Right hindlimb (tissue), 1 donor: Measurements from ENCODE around the gene PBX2.
"Not testable (repeated sequence)": the region's sequence is repeated elsewhere in the genome, so short reads cannot be mapped to it uniquely, and the experiment has no call there.

Experiments used
- DNase-seq: peaks from one replicate; pipeline ENCODE4 v3.0.0-alpha.2; 2018

PBX2 gene

DNA sequence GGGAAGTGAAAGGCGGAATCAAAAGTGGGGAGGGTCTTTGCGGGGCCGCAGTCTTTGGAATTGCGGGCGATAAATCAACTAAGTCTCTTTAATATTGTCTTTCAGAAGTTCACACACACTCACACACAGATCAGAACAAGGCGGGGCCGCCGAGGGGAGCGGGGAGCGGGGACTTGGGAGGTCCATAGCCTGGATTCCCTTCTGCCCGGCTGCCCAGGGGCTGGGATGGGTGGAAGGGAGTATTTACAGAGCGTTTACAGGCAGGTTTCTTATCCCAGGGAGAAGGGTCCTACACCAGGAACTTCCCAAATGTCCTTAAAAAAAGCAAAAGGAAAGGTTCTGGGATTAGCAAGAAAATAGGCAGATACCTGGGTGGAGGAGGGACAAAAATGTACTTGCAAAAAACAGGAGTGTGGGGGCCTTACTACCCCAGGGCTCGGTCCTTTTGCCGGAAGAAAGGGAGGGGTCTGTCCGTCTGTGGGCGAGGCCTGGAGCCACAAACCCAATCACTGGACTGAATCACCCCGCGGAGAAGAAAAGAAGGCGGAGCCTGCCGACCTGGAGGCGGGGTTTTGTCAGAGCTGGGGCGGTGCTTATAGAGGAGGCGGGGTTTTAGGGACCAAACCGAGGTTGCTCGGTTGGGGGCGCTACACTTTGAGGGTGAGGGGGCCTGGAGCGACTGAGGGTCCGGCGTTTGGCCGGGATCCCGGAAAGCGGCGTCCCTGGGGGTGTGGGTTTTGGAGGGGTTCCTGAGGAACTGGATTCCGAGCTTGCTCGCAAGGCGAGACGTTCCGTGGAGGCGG, 41.5 kb downstream of the PBX2 start:
- DNase-seq: peak; percentile 81

DNA sequence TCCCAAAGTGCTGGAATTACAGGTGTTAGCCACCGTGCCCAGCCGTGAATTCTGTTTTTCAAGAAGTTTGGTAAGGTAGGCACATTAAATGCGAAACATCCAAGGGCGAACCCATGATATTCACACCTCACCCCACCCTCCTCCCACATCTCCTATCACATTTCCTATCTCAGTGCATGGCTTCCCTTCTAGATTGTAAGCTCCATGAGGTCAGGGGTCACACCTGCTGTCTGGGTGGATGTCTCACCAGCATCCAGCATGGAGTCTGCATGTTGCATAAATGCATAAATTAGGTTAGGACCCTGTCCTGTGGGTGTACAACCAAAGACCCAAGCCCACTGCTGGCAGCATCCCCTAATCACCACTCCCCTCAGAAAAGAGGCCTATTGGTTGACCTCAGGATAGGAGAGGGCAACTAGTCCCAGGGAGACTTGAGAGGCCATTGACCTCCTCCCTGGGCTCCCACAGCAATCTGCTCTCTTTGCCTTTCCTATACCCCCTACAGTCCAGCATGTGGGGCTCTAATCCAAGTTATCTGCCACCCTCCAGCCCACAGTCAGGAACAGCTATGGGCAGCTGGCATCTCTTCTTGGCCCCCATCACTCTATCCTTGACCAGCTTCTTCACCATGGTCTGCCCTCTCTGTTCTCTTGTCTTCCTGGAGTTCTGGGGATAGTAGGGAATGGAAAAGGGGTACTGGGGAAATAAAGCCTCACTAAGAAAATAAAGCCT, 42.4 kb downstream of the PBX2 start:
- DNase-seq: no peak

DNA sequence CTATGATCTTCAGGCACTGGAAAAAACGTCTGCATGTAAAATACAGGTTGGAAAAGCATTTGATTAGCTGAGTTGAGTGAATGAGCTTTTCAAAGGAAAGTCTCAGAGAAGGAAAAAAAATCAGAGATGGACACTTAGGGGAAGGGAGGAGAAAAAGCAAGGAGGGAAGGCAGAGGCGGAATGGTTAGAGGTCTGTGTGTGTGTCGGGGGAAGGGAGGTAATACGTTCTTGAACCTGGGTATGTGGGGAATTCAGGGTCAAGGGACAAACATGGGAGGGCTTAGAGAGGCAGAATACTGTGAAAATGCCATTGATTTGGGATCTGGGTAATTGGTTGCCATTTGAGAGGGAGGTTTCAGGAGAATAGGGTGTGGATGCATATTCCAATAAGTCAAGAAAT, 43.3 kb downstream of the PBX2 start:
- DNase-seq: no peak

DNA sequence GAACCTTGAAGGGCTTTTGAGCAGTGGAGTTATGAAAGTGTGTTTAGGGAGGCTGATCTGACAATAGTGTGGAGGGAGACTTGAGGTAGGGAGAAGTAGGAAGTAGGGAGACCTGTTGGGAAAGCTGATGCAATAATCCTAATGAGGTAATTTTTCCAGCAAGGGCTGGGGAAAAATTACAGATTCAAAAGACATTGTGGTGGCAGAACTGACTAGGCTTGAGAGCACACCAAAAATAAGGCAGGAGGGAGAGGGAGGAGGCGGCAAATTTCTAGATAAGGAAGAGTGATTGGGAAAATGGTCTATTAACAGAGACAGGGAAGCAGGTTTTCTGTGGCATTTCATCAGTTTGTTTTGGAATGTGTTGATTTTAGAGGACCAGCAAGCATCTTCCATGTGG, 43.7 kb downstream of the PBX2 start:
- DNase-seq: no peak

DNA sequence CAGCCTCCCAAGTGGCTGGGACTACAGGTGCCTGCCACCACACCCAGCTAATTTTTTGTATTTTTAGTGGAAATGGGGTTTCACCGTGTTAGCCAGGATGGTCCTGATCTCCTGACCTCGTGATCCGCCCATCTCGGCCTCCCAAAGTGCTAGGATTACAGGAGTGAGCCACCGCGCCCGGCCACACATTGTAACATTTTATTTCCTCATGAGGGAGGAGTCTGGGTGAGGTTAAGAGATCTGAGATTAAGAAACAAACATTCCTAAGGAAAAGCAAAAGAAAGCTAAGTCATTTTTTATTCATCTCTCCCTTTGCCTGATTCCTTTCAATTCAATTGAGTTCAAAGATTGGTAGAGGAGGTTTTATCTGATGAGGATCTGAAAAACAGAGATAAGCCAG, 45.8 kb downstream of the PBX2 start:
- DNase-seq: not testable (repeated sequence)

DNA sequence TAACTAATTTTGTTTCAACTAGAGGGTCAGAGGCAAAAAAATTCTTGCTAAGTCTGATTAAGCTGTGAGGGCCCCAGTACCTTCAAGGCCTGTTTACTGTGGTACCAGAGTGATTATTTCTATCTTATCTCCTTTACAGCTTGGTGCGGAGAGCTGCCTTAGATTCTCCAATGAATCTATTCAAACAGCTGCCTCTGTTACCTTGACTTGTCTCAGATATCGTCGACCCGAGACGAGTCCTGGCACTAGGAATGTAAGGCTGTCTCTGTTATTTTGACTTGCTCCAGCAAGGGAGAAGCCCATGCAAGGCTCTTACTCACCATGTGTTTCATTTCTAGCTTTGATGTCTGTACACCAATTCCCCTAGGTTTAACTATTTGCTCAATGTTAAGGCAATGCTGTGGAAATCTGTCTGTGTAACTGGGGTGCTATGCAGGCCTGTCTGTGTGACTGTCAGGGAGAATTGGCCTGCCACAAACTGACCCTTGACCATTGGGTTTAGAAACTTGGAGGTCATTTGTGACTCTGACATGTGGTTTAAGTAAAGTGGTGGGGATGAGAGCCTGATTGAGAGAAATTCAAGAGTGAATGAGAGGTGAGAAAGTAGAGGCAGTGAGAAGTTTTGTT, 49.5 kb downstream of the PBX2 start:
- no peak for DNase-seq

DNA sequence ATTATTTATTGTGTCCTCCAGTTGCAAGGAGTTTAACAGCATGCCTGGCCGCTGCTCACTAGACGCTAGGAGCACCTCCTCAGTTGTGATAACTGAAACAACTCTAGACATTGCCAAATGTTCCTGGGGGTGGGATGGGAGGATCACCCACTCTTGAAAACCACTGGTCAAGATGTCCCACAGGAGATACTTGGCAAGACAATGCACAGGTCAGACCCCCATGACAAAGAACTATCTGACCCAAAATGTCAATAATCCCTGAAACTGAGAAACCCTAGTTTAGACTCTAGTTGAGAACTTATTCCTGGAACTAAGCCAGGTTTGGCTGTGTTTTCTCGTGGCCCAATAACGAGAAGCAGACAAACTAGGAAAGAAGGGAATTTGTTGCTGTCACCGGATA, 50.4 kb downstream of the PBX2 start:
- DNase-seq: no peak

DNA sequence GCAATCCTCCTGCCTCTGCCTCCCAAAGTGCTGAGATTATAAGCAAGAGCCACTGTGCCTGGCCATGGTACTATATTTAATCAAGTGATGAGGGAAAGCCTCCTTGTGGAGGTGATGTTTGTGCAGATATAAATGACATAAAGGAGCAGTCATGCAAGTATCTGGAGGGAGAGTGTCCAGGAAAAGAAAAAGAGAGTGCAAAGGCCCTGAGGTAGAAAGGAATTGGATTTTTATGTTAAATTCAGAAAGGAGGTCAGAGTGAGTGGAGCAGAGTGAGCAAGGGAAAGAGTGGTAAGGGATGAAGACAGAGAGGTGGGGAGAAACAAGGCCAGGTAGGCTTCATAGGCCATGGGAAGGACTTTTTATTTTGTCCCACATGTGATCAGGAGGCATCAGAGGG, 52.5 kb downstream of the PBX2 start:
- DNase-seq: no peak
